ENCODE data around the gene GPC2. TPM values are rescaled to one million over a fixed set of nuclear protein-coding genes. Genes with fewer than 3 reads are reported as not detected.

The GPC2 gene
- total RNA-seq, 3 donors from 2014 or later (not counting 1 experiment from before 2014, with no cell fraction given) = 1.9 to 2.4 (median 2.3) TPM

GRCh38 chr7:100176096-100177044 lies 811 bp downstream of the GPC2 start:
- DNase-seq (peak in 1 of 2 donors; percentile 23), ATAC-seq (no peak)
- H3K9me3 ChIP-seq (ENCODE audit: control insufficient read depth, insufficient read depth, low read length) = peaks cover 6% of the 10 kb centered on the region
- Mint-ChIP-seq H3K4me1 (peaks cover 16 to 37% of the 10 kb centered on the region in 2 donors), H3K27ac (peak overlapping the region in 1 of 2 donors; percentile 60), H3K36me3 (no peaks in the 10 kb centered on the region), H3K9me3 (no peaks in the 10 kb centered on the region), H3K4me3 (peak overlapping the region; percentile 76), H3K27me3 (ENCODE audit: low read depth in 2 of 2) (peaks cover 0 to 3% of the 10 kb centered on the region in 2 donors)
- peaks cover 3% of the 10 kb centered on the region for H3K27me3 ChIP-seq (ENCODE audit: control insufficient read depth, insufficient read depth, low read length)
- no peak overlapping the region for H3K27ac ChIP-seq (ENCODE audit: low read length)
- H3K4me3 ChIP-seq (ENCODE audit: low read length) = peak overlapping the region; percentile 47
- intact Hi-C loops (cut with micrococcal nuclease) = loop anchor here (5.0 kb wide), 1 partner anchor 36 kb away; no protein-coding TSS in a partner anchor
- H3K4me1 ChIP-seq (ENCODE audit: control insufficient read depth, insufficient read depth, low read length) = peaks cover 32% of the 10 kb centered on the region
- H3K36me3 ChIP-seq (ENCODE audit: control insufficient read depth, insufficient read depth, low read length) = no peaks in the 10 kb centered on the region
- 78% methylated on average over 10 of the region's 14 CpGs for WGBS (ENCODE audit: insufficient coverage)
- no peak for TF ChIP-seq CTCF (IDR thresholded peaks at IDR 0.05)

GRCh38 chr7:100175296-100175935 lies 1.8 kb downstream of the GPC2 start:
- peaks cover 7% of the 10 kb centered on the region for H3K27me3 ChIP-seq (ENCODE audit: control insufficient read depth, insufficient read depth, low read length)
- Mint-ChIP-seq H3K36me3 (no peaks in the 10 kb centered on the region), H3K9me3 (no peaks in the 10 kb centered on the region), H3K27me3 (ENCODE audit: low read depth in 2 of 2) (peaks cover 6 to 9% of the 10 kb centered on the region in 2 donors), H3K4me1 (peaks cover 16 to 36% of the 10 kb centered on the region in 2 donors), H3K27ac (no peak overlapping the region), H3K4me3 (peak overlapping the region; percentile 21)
- H3K4me3 ChIP-seq (ENCODE audit: low read length) = no peak overlapping the region
- peaks cover 34% of the 10 kb centered on the region for H3K4me1 ChIP-seq (ENCODE audit: control insufficient read depth, insufficient read depth, low read length)
- no peak for TF ChIP-seq CTCF (IDR thresholded peaks at IDR 0.05)
- WGBS (ENCODE audit: insufficient coverage) = 96% methylated on average over 14 of the region's 14 CpGs
- ATAC-seq (no peak), DNase-seq (peak in 1 of 2 donors; percentile 7)
- H3K36me3 ChIP-seq (ENCODE audit: control insufficient read depth, insufficient read depth, low read length) = no peaks in the 10 kb centered on the region
- no peak overlapping the region for H3K27ac ChIP-seq (ENCODE audit: low read length)
- intact Hi-C loops (cut with micrococcal nuclease) = loop anchor here (5.0 kb wide), 1 partner anchor 37 kb away; no protein-coding TSS in a partner anchor
- H3K9me3 ChIP-seq (ENCODE audit: control insufficient read depth, insufficient read depth, low read length) = peaks cover 6% of the 10 kb centered on the region

GRCh38 chr7:100174582-100174981 lies 2.6 kb downstream of the GPC2 start:
- 72% methylated on average over 5 of the region's 5 CpGs for WGBS (ENCODE audit: insufficient coverage)
- DNase-seq (no peak), ATAC-seq (no peak)
- no peak overlapping the region for H3K27ac Mint-ChIP-seq
- peaks cover 15 to 38% of the 10 kb centered on the region in 2 donors for H3K4me1 Mint-ChIP-seq
- Histone ChIP-seq H3K4me3 (ENCODE audit: low read length) (no peak overlapping the region), H3K4me1 (ENCODE audit: control insufficient read depth, insufficient read depth, low read length) (peaks cover 30% of the 10 kb centered on the region), H3K27ac (ENCODE audit: low read length) (no peak overlapping the region), H3K36me3 (ENCODE audit: control insufficient read depth, insufficient read depth, low read length) (no peaks in the 10 kb centered on the region), H3K9me3 (ENCODE audit: control insufficient read depth, insufficient read depth, low read length) (peaks cover 6% of the 10 kb centered on the region), H3K27me3 (ENCODE audit: control insufficient read depth, insufficient read depth, low read length) (peaks cover 13% of the 10 kb centered on the region)
- intact Hi-C loops (cut with micrococcal nuclease) = no loop called here
- no peaks in the 10 kb centered on the region for H3K9me3 Mint-ChIP-seq
- H3K27me3 Mint-ChIP-seq (ENCODE audit: low read depth in 2 of 2) = peaks cover 14 to 17% of the 10 kb centered on the region in 2 donors
- no peak overlapping the region for H3K4me3 Mint-ChIP-seq
- no peak for TF ChIP-seq CTCF (IDR thresholded peaks at IDR 0.05)
- H3K36me3 Mint-ChIP-seq = no peaks in the 10 kb centered on the region
